Retinal pigment epithelial cell (primary cell): Measurements from ENCODE around the gene FRMPD2.
A peak's percentile ranks its signal among the peaks of the same experiment; 100 is the strongest.
"Not testable (repeated sequence)": the region's sequence is repeated elsewhere in the genome, so short reads cannot be mapped to it uniquely, and the experiment has no call there.

Source experiments
- DNase-seq: peaks from one replicate; pipeline ENCODE4 v3.0.0-alpha.2; 2010; ENCODE audit warnings: low read depth
- H3K4me3 ChIP-seq: 2 replicates; pipeline ENCODE4 v1.5.1; 2011; ENCODE audit warnings: mild to moderate bottlenecking, low read length, control low read depth, moderate library complexity
- TF ChIP-seq, protein P1 (sequence below): conservative IDR thresholded peaks from 2 replicates; pipeline ENCODE4 v1.5.1; 2011; ENCODE audit warnings: low read depth, low read length, control low read depth, inconsistent platforms

Gene FRMPD2

DNA sequence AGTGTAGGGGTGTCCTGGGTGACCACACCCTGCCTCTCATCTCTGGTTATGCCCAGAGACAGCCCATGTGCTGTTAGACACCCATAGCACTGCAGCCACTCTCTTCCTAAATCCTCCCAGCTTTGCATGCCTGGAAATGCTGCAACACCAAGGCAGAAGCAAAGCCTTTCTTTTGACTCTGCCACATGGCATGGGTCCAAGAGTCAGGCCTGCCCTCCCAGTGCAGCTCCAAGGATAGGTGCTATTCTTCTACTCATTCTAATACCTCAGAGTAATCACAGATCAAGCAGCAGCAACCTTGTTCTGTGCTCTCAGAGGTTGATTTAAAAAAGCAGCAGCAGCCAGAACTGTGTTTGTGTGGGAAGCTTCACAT is 23.4 kb downstream of the FRMPD2 start:
- peak; percentile 10 for DNase-seq
- H3K4me3 ChIP-seq, result no peak overlapping the region
- TF ChIP-seq, protein P1, sequence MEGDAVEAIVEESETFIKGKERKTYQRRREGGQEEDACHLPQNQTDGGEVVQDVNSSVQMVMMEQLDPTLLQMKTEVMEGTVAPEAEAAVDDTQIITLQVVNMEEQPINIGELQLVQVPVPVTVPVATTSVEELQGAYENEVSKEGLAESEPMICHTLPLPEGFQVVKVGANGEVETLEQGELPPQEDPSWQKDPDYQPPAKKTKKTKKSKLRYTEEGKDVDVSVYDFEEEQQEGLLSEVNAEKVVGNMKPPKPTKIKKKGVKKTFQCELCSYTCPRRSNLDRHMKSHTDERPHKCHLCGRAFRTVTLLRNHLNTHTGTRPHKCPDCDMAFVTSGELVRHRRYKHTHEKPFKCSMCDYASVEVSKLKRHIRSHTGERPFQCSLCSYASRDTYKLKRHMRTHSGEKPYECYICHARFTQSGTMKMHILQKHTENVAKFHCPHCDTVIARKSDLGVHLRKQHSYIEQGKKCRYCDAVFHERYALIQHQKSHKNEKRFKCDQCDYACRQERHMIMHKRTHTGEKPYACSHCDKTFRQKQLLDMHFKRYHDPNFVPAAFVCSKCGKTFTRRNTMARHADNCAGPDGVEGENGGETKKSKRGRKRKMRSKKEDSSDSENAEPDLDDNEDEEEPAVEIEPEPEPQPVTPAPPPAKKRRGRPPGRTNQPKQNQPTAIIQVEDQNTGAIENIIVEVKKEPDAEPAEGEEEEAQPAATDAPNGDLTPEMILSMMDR, result no peak

DNA sequence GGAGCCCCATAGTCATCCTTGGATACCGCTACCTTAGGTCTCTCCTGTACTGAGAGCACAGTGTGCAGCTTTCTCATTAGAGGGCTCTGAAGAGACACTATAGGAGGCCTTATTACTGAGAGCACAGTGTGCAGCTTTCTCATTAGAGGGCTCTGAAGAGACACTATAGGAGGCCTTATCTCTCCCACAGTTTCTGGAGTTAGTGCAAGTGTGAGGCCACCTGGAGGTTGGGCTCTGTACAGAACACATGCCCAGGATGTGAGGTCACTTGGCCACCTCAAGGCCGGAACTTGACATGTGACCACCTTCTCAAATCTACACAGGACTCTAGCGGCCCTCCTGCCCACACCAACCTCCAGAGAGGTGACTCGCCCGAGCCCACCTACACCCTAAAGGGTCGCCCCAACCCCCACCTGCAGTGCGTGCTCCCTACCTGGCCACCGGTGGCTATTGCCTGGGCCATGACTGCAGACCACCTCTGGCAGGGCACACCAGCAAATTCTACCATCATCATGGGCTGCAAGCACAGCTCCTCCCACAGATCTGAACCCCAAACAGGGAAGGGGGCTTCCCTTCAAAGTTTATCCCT is 24.6 kb downstream of the FRMPD2 start:
- no peak overlapping the region for H3K4me3 ChIP-seq
- no peak for DNase-seq
- TF ChIP-seq, protein P1, result no peak

DNA sequence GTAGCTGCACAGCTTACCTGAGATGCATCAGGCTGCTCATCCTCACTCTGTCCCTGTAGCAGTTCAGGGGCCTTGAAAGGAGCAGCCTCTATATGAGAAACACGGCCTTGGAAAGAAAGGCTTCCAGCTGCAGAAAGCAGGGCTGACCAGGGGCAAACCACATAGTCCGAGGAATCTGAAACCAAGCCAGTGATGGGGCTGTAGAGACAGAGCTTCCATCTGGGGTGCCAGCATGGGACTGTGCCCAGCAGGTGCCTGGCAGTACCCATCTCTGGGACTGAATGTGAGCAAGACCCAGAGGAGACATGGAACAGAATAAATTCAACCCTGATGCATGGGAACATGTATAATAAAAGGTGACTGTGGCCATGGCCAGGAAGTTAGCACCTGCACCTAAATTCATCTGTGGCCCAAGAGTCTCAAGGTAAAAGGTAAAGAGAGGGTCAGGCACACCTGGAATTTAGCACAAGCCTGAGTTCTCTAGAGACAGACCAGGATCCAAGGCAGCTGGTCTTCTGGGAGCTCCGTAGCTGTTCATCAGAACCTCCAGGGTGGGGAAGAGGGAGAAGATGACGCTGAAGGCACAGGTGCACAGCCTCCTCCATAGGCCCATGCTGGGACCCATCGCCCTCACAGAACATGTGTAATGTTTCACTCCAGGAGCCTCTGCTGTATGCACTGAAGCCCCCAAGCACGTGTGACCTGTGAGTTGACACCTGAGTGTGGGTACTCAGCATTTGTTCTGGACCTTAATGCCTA is 25.3 kb downstream of the FRMPD2 start:
- TF ChIP-seq, protein P1, result no peak
- no peak overlapping the region for H3K4me3 ChIP-seq
- no peak for DNase-seq

DNA sequence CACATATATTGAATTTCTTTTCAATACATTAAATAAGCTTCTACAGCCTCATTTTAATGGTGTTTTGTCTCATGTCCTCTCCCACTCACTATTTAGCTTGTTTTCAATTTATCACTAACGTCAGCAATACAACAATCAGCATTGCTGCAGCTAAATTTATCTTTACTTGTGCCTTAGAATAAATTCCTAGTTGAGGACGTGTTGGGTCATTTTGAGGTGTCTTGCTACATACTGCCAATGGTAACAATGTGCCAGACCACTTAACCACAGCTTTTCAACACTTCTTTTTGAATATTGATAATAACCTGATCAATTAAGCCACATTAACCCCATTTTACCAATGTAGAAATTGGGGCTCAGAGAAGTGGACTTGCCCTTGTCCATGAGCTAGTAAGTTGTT is 26.0 kb downstream of the FRMPD2 start:
- DNase-seq, result no peak
- H3K4me3 ChIP-seq, result no peak overlapping the region
- TF ChIP-seq, protein P1, result no peak

DNA sequence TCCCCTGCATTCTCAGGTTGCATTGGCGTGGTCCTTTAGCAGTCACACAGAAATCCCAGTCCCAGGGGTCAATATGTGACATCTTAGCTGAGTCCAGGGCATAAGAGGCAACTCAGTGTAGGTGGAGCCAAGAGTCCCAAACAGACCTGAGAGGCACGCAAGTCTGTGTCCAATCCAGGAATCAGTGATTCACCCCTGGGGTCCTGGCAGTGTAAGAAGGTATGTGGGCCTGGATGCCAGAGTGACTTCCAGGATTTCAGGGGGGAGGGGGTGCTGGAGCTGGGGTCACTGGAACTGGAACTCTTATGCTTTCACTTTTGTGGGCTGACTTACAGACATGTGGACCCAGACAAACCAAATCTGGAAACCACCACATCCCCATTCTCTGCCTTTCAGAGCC is 26.8 kb downstream of the FRMPD2 start:
- H3K4me3 ChIP-seq, result no peak overlapping the region
- DNase-seq, result no peak
- TF ChIP-seq, protein P1, result no peak

DNA sequence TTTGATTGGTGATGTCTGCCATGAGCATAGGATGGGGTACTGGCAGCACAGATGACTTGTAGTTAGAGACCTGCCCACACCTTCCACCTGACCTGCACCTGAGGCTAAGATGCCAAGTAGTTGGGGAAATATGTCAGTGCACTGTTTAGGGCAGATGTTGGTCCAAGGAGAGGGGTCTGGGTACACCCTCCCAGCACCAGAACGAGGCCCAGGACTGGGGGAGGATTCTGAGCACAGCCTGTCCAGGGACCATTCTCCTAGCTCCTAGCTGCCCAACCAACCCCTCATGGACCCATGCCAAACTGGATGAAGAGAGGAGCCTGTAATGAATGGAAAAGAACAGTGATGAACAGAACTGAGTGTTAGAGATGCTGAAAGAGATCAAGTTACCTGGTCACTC is 28.0 kb downstream of the FRMPD2 start:
- TF ChIP-seq, protein P1, result no peak
- no peak for DNase-seq
- no peak overlapping the region for H3K4me3 ChIP-seq

DNA sequence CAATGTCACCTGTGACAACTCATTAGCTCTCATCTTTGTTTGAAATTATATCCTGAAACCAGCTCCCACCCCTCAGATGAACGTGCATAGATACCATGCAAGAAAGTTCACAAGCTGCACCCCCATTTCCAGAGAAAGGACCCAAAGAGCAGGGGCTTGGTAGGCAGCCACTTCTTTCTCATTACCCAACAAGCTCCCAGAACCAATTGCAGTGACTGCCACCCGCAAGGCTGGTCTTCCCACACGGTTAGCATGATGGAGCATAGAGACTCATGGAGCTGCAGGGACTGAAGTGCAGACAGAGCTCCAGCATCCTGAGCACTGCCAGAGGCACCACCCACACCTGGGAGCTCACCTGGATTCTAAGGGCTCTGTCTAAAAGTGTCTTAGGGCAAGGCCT is 28.5 kb downstream of the FRMPD2 start:
- no peak for DNase-seq
- H3K4me3 ChIP-seq, result no peak overlapping the region
- TF ChIP-seq, protein P1, result no peak

DNA sequence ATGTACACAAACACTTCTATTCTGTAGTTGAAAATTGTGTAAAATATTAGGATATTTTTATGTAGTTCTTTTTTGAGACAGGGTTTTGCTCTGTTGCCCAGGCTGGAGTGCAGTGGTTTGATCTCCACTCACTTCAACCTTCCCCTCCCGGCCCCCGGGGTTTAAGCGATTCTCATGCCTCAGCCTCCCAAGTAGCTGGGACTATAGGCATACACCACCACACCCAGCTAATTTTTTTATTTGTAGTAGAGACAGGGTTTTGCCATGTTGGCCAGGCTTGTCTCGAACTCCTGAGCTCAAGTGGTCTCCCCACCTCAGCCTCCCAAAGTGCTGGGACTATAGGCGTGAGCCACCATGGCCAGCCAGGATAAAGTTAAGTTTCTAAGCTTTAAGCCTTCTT is 30.6 kb downstream of the FRMPD2 start:
- not testable (repeated sequence) for H3K4me3 ChIP-seq

More for the DNA sequence above, 30.6 kb downstream of the FRMPD2 start:
- not testable (repeated sequence) for DNase-seq
